ENCODE measurements around the gene DPP7. TPM values are rescaled to one million over a fixed set of nuclear protein-coding genes. Genes with fewer than 3 reads are reported as not detected.

The DPP7 gene
- total RNA-seq, 1 donor from 2014 or later: 86.7 TPM

DNA sequence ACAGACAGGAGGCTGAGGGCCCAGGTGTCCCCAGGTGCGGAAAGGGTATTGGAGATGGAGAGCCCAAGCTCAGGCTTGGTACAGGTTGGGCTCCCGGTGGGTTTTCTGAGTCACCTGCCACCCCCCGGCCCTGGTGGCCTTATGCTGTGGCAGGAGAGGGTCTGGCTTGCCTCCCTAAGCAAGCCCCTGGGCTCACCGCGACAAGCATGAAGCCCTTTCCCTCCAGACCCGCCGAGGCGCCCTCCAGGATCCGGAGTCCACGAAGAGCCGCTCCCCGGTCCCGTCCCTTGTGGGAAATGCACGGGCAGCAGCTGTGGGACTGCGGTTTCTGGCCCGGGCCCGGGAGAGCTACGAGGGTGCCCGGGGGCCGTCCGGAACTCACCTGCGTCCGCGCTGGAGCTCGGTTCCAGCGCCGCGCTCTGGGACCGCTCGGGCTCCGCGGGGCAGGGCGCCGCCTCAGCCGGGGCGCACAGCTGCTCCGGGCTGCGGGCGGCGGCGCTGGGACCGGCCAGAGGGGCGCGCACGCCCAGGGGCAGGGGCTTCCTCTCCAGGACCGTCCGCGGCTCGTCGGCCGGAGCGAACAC, 44.9 kb downstream of the DPP7 start:
- peaks cover 11% of the 10 kb centered on the region for H3K27me3 Mint-ChIP-seq
- peak overlapping the region; percentile 60 for H3K4me3 Mint-ChIP-seq
- H3K4me1 Mint-ChIP-seq (ENCODE audit: unreplicated experiment): peaks cover 12% of the 10 kb centered on the region
- no peak overlapping the region for H3K27ac Mint-ChIP-seq
- no peaks in the 10 kb centered on the region for H3K9me3 Mint-ChIP-seq
- DNase-seq (ENCODE audit: extremely low spot score, unreplicated experiment): no peak
- TF ChIP-seq, protein P1, sequence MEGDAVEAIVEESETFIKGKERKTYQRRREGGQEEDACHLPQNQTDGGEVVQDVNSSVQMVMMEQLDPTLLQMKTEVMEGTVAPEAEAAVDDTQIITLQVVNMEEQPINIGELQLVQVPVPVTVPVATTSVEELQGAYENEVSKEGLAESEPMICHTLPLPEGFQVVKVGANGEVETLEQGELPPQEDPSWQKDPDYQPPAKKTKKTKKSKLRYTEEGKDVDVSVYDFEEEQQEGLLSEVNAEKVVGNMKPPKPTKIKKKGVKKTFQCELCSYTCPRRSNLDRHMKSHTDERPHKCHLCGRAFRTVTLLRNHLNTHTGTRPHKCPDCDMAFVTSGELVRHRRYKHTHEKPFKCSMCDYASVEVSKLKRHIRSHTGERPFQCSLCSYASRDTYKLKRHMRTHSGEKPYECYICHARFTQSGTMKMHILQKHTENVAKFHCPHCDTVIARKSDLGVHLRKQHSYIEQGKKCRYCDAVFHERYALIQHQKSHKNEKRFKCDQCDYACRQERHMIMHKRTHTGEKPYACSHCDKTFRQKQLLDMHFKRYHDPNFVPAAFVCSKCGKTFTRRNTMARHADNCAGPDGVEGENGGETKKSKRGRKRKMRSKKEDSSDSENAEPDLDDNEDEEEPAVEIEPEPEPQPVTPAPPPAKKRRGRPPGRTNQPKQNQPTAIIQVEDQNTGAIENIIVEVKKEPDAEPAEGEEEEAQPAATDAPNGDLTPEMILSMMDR (conservative IDR thresholded peaks at IDR 0.05): no peak
- no peaks in the 10 kb centered on the region for H3K36me3 Mint-ChIP-seq

DNA sequence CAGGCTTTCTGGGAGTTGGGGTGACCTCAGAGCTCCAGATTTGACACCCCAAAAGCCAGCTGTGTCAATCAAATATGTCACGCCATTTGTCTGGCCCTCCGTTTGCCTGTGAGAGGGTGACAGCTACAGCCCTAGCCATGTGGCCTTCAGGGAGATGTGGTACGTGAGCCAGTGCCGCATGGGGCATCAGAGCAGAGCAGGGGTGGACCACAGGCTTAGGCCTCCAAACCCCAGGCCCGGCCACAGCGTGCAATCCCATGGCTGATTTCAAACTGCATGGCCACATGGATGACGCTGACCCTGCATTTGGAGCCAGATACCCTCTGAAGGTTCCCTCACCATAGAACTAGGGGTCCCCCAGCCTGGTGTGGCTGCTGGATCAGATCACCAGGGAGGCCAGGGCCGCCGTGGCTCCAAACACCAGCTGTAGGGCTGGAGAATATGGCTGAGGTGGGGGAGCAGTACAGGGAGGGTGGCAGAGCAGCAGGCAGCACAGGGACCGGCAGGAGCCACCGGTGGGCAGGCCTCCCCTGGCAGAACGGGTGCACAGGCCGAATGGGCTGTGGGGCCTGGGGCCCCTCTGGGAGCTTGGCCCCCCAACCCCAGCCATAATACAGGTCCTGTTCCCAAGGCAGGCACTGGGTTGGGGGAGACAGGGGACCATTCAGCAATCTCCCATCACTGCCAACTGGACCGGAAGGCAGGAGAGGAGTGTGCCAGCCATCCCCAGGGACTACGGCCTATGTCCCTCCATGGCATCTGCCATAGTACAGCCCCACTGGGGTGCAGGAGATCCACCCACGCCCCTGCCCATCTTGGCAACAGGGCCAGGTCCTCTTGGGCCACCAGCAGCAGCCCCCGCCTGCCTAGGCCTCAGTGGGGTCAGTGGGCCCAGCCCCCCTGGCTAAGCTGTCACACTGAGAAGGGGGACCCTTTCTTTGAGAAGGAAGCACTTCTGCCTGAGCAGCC, 45.7 kb downstream of the DPP7 start:
- peak overlapping the region; percentile 83 for H3K4me3 Mint-ChIP-seq
- TF ChIP-seq, protein P1 (conservative IDR thresholded peaks at IDR 0.05): no peak
- H3K27ac Mint-ChIP-seq: no peak overlapping the region
- no peaks in the 10 kb centered on the region for H3K36me3 Mint-ChIP-seq
- H3K4me1 Mint-ChIP-seq (ENCODE audit: unreplicated experiment): peaks cover 12% of the 10 kb centered on the region
- H3K9me3 Mint-ChIP-seq: no peaks in the 10 kb centered on the region
- DNase-seq (ENCODE audit: extremely low spot score, unreplicated experiment): no peak
- H3K27me3 Mint-ChIP-seq: peaks cover 6% of the 10 kb centered on the region

DNA sequence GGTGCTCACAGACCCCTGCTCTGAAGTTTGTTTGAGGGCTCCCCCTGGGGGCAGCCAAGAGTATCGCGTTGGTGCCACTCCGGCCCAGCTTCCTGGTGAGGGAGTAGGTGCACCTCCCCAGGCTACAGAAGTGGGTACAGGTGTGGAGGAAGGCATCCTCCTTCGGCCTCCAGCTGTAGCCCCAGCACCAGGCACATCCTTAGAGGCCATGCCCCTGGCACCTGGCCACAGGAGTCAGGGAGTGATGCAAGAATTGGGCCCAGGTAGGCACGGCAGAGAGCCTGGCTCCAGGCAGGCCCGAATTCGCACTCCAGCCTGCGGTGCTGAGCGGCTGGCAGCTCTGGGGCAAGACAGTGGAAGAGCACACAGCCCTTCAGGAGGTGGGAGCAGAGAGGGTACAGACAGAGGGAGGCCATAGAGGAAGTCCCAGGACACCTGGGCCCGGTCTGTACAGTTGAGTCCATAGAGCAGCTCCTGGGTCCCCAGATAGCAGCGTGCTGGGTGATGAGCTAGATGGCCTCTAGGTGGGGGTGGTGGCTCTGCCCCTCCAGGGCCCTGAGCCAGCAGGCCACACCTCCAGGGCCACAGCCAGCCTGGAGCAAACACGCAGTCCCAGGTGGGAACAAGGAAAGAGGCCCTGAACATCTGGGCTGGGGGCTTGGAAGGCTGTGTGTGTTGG, 46.5 kb downstream of the DPP7 start:
- TF ChIP-seq, protein P1 (conservative IDR thresholded peaks at IDR 0.05): peak; percentile 85
- peak overlapping the region; percentile 86 for H3K27ac Mint-ChIP-seq

DNA sequence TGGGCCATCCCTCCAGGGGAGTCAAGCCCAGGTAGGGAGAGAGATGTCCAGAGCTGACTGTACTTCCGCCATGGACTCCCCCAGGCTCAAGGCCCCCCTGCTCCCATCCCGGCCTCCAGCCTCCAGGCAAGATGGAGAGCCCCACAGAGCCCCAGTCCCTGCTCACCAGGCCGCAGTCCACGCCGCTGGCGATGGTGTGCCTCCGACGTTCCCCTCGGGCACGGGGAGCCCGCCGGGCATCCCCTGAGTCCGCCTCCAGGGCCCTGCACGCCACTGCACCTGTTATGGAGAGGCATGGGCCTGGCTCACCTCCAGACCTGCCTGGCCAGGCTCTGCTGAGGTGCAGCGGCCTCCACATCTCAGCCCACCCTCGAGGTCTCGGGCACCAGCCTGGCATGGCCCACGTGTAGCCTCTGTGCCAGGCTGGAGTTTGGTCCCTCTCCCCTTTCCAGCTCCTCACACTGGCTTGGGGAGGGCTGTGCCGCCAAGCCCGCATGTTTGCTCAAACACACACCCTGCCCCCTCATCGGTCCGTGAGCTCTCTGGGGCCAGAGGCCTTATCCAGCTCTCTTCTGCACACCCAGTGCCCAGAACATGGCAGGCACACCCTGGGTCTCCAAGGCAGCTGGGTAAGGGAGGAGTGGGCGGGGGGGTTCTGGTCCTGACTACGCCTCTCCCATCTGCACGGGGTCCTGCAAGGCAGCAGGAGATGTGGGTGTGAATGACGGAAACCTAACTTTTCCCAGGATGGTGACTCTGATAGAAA, 48.3 kb downstream of the DPP7 start:
- H3K9me3 Mint-ChIP-seq: no peaks in the 10 kb centered on the region
- peaks cover 8% of the 10 kb centered on the region for H3K4me1 Mint-ChIP-seq (ENCODE audit: unreplicated experiment)
- H3K36me3 Mint-ChIP-seq: no peaks in the 10 kb centered on the region
- no peak overlapping the region for H3K4me3 Mint-ChIP-seq
- TF ChIP-seq, protein P1 (conservative IDR thresholded peaks at IDR 0.05): no peak
- H3K27ac Mint-ChIP-seq: no peak overlapping the region
- no peak for DNase-seq (ENCODE audit: extremely low spot score, unreplicated experiment)
- peaks cover 3% of the 10 kb centered on the region for H3K27me3 Mint-ChIP-seq

More for the DNA sequence above, 46.5 kb downstream of the DPP7 start:
- H3K4me3 Mint-ChIP-seq: peak overlapping the region; percentile 83
- no peak for DNase-seq (ENCODE audit: extremely low spot score, unreplicated experiment)
- H3K4me1 Mint-ChIP-seq (ENCODE audit: unreplicated experiment): peaks cover 12% of the 10 kb centered on the region
- no peaks in the 10 kb centered on the region for H3K9me3 Mint-ChIP-seq
- H3K27me3 Mint-ChIP-seq: peaks cover 3% of the 10 kb centered on the region
- H3K36me3 Mint-ChIP-seq: no peaks in the 10 kb centered on the region

DNA sequence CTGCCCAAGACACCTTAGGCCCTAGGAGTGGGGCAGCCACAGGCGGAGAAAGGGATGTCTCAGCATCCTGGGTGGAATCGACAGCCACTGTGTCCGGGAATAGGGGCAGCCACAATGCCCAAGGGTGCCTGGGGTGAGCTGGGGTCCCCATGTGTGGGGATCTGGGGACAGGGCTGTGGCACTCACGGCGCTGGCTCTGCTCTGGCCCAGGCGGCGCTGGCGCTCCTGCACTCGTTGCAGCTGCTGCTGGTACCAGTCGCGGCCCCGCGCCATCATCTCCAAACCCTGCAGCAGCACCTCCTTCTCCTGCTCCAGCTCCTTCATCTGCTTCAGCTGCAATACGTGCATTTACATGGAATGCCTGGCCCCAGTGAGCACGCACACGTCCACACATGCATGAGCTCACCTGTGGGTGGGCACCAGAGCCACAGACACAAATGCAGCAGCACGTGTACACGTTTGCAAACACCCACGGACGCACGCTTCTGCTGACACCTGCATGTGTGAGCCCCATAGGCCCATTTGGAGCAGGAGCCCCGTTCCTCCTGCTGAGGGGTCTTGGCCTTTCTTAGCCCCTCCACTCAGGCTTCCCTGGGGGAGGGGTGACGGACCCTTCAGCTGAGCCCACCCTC, 49.1 kb downstream of the DPP7 start:
- no peaks in the 10 kb centered on the region for H3K9me3 Mint-ChIP-seq
- H3K27ac Mint-ChIP-seq: no peak overlapping the region
- peaks cover 4% of the 10 kb centered on the region for H3K4me1 Mint-ChIP-seq (ENCODE audit: unreplicated experiment)
- H3K36me3 Mint-ChIP-seq: no peaks in the 10 kb centered on the region
- no peak for DNase-seq (ENCODE audit: extremely low spot score, unreplicated experiment)
- TF ChIP-seq, protein P1 (conservative IDR thresholded peaks at IDR 0.05): no peak
- H3K4me3 Mint-ChIP-seq: no peak overlapping the region
- peaks cover 3% of the 10 kb centered on the region for H3K27me3 Mint-ChIP-seq
